Activated gamma-delta T cell (primary cell): ENCODE results near the gene C1orf210.

Source experiments
- DNase-seq: peaks from one replicate; lab custom pipeline; 2025; lab: John Stamatoyannopoulos, UW
- total RNA-seq, 2 donors: gene quantifications; one replicate each; lab custom pipeline; 2026; lab: John Stamatoyannopoulos, UW

C1orf210 gene
- 0 reads per million in 2 donors for total RNA-seq

- no peak for DNase-seq
Observed at GRCh38 chr1:43285269-43285990, at the start of gene C1orf210. C1orf210 (minus strand) TSS chr1:43285581; CDS start chr1:43283270, 2,311 bp downstream.

GRCh38 chr1:43334453-43335205 is 49.2 kb upstream of the C1orf210 start:
- no peak for DNase-seq

GRCh38 chr1:43331688-43332087 is 46.3 kb upstream of the C1orf210 start:
- no peak for DNase-seq

- DNase-seq: no peak
Observed at GRCh38 chr1:43329995-43330751, 44.8 kb upstream of the C1orf210 start.

- no peak for DNase-seq
Observed at GRCh38 chr1:43327549-43328292, 42.3 kb upstream of the C1orf210 start.

GRCh38 chr1:43325381-43325780 is 40.0 kb upstream of the C1orf210 start:
- no peak for DNase-seq

GRCh38 chr1:43324810-43325209 is 39.4 kb upstream of the C1orf210 start:
- DNase-seq: no peak

- no peak for DNase-seq
Observed at GRCh38 chr1:43322506-43322905, 37.1 kb upstream of the C1orf210 start.

- DNase-seq: no peak
Observed at GRCh38 chr1:43321331-43321891, 36.0 kb upstream of the C1orf210 start.

- no peak for DNase-seq
Observed at GRCh38 chr1:43319766-43320165, 34.4 kb upstream of the C1orf210 start.

GRCh38 chr1:43319288-43319687 is 33.9 kb upstream of the C1orf210 start:
- DNase-seq: no peak

GRCh38 chr1:43318831-43319230 is 33.5 kb upstream of the C1orf210 start:
- DNase-seq: no peak

GRCh38 chr1:43317817-43318471 is 32.6 kb upstream of the C1orf210 start:
- no peak for DNase-seq

GRCh38 chr1:43316738-43317520 is 31.5 kb upstream of the C1orf210 start:
- no peak for DNase-seq

GRCh38 chr1:43315963-43316737 is 30.8 kb upstream of the C1orf210 start:
- DNase-seq: no peak

GRCh38 chr1:43315481-43315880 is 30.1 kb upstream of the C1orf210 start:
- no peak for DNase-seq

GRCh38 chr1:43314233-43314632 is 28.9 kb upstream of the C1orf210 start:
- no peak for DNase-seq

GRCh38 chr1:43313771-43314170 is 28.4 kb upstream of the C1orf210 start:
- DNase-seq: no peak
